HG02852 (cell line): ENCODE results near the gene CAVIN1.
A peak's percentile ranks its signal among the peaks of the same experiment; 100 is the strongest.
"Not testable (repeated sequence)": the region's sequence is repeated elsewhere in the genome, so short reads cannot be mapped to it uniquely, and the experiment has no call there.

Experiments used
- ATAC-seq: cut with Tn5 transposase; IDR thresholded peaks from one replicate; pipeline ENCODE4 v1.9.1; 2021; ENCODE audit warnings: mild to moderate bottlenecking, moderate library complexity; ENCODE audit not compliant: unreplicated experiment

Gene CAVIN1, protein sequence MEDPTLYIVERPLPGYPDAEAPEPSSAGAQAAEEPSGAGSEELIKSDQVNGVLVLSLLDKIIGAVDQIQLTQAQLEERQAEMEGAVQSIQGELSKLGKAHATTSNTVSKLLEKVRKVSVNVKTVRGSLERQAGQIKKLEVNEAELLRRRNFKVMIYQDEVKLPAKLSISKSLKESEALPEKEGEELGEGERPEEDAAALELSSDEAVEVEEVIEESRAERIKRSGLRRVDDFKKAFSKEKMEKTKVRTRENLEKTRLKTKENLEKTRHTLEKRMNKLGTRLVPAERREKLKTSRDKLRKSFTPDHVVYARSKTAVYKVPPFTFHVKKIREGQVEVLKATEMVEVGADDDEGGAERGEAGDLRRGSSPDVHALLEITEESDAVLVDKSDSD

DNA sequence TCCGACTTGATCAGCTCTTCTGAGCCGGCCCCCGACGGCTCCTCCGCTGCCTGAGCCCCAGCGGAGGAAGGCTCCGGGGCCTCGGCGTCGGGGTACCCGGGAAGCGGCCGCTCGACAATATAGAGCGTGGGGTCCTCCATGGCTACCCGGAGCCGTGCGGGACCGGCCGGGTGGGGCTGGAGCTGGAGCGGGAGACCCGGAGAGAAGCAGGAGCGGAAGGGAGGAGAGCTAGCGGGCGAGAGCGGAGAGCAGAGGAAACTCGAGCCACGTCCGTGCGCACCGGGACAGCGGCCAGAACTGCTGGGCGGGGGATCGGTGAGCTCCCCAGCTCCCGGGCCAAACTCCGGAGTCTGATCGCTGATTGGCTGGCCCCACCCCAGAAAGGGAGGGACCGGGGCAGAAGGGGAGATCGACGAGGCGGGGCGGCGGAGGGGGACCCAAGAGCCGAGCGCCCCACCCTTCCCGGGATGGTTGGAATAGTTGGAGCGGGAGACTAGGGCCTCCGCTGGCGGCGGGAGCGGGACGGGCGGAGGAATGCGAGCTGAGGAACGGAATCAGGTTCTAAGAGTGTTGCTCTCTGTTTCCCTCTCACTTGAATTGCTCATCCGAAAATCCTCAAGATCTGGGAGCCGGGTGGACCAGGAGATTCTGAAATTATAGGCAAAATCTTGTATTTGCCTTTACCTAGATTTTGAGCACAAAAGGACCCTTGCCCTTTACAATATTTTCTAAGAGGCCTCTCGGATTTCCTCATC, at the start of gene CAVIN1:
Gene CAVIN1 (minus strand): TSS at position 299 of the 755 bp plus-strand sequence. CDS start 159 bp downstream, at position 140.
- ATAC-seq = no peak

DNA sequence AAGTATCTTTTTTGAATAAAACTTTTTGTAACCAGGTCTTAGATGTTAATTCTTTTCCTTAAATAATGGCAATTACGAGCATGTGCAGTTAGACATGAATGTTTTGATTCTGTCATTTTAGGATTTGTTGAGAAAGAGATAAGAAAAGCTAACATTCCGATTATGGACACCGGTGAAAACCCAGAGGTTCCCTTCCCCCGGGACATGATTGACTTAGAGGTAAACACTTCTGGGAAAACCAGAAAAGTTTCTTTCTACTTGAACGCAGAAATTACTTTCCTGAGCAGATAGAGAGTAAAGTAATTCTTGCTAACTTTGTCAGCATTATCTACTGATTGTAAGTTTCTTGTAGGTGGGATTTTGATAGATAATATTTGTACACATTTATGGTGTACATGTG, 44.8 kb upstream of the CAVIN1 start:
- ATAC-seq = no peak

DNA sequence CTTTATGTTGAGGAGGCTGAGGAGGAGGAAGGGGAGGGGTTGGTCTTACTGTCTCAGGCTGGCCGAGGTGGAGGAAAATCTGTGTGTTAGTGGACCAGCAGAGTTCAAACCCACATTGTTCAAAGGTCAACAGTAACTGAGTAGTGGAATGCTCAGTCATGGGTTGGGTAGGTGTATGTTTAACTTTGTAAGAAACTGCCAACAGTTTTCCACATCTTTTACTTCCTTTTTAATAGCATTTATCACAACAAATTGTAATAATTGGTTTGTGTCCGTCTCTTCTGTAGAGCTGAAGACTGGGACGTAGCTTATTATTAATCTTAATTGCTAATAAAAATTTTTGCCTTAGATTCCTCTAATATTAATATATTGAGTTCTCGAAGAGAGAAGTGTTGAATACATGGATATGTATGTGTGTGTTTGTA, 40.9 kb upstream of the CAVIN1 start:
- ATAC-seq = no peak

DNA sequence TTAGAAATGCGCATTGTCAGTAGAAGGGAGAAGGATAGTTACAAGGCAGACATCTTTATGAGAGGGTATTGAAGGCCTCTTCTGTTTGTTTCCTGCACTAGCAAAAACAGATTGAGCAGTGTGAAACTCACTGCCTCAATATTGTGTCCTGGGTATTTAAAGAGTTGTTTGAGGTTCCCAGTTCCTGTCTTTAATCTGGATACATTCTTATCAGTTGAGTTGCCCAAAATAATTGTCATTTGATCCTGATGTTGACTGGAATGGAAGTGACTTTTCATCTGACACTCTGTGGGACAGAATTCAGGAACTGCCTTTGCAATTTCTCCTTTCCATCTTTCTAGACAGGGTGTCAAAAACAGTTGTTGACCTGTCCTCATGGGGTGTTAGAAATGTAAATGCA, 37.3 kb upstream of the CAVIN1 start:
- ATAC-seq = no peak

DNA sequence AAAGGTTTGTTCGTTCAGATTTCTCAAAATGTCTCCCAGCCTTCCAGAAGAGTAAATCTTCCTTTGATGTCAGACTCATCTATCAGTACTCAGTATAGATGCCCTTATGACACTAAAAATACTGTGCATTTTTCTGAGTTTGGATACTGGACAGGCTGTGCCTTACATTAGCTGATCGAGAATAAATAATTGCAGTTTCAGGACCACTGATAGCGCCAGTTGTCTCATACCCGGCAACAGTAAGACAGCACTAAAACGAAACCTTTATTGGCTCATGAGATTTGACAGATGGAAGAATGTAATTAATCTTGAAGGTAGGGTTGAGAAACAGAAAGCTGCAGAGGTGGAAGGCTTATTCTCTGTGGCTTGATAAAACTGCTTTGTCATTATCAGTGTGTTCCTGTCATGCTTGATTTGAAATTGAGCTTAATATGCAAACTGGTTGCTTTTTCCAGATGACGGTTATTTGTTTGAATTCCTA, 36.8 kb upstream of the CAVIN1 start:
- no peak for ATAC-seq

DNA sequence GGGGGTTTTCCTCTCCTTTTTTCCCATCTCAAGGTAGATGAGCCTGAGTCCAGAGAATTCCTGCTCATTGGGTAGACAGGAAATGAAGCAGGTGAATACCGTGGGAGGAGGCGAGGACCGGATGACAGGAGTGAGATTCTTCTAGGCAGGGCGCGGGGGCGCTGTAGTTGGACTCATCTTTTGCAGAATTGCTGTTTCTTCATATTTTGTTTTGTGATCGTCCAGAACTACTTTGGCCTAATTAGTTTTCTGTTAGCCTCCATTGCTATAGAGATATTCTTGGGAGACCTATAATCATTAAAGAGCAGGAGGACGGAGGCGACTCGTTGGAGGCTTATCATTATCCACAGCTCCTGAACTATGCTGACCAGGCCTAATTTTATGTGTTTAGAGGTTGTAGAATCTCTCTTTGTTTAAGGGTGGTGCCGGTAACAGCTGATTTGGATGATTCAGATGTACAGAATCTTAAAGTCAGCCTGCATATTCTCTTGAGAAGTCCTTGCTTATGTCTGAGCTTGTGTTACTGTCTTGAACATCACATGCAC, 36.3 kb upstream of the CAVIN1 start:
- ATAC-seq = no peak

DNA sequence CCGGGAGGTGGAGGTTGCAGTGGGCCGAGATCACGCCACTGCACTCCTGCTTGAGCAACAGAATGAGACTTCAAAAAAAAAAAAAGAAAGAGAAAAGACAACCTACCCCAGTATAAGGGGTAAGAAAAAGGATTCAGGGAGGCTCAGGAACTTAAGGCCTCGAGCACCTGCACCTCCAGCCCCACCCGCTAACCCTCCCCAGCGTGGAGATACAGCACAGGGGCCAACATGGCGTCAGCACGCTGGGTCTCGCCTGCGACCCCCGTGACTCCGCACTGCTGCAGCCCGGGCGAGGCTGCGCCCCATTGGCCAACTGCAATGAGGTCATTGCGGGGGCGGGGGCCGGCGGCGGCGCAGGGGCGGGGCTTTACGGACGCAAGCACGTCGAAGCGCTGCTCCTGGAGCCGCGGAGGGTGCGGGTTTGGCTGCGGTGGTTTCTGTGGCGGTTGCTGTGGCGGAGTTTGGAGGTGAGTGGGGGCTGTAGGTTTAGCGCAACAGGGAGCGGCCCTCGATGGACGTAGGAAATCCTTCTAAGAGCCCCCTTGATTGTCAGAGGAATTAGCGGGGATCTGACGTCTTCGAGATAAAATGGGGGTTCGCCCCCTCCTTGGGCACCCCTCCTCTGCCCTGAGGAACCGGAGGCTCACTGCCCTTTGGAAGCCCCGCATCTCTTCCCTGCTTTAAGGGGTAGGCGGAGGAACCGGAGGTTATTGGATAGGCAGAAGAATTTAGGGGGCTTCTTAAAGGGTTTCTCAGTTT, 35.6 kb upstream of the CAVIN1 start, which contains the start of gene ATP6V0A1:
Gene ATP6V0A1 (plus strand): TSS at position 382 of the 759 bp plus-strand sequence. CDS start 2,017 bp downstream, outside the sequence.
- ATAC-seq = peak; percentile 64

DNA sequence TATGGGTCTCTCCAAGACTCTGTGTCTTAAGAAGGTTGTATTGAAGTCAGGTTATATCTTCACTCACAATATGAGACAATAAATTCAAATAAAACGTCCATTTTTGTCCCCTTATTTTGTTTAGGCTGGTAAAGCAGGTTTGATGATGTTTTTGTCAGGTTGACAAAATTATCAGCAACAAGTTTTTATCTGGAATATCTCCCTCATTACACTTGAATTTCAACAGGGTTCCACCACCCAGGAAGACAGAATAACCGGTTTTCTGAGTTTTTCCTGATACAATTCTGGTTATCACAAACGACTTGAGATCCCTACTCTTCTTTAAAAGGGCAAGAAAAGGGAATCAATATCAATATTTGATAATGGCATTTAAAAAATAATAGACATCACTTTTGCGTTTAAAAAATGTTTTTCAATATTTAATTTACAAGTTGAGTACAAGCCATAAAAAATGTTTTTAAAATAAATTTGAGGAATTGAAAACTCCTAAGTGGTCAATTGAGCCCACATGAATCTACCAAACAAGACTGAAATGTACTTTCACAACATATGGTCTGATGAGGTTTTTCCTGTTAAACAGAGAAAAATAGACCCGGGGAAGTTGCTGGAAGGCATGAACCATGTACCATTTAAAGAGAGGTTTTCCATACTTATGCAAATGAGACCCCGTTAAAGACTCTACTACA, 34.2 kb upstream of the CAVIN1 start:
- no peak for ATAC-seq

DNA sequence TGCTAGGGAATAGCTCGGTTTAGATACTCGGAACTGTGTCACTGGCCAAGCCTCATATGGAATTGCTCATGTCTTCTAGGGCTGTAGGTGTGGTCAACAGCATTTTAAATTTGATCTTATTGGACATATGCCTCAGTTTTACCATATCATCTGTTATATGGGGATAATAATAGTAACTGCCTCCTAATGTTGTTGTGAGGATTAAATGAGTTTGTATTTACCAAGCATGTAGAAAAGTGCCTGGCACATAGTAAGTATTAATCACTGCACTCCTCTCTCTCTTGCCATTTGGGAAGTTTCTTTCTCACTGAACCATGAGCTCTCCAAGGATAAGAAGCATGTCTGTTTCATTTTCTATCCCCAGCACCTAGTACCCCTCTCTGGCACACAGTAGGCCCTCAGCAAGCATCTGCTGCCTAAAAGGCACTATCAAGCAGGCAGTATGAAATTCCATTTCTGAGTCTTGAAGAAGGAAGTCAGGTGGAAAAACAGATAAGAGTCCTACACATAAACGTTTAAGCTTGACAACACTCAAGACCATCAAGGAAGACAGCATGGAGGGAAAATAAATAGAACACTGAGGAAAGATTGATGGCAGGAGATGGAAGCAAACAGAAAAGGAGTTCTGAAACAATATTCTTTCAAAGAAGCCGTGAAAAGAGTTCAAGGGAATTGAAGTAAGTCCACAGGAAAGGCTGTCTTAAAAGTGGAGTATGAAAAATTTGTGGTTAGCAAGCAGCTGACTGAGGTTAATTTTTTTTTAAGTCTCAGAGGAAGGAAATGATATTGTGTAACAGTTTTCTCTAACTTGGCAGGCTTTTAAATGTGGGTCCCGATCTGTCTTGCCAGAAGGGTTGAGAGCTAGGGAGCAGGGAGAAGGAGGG, 33.4 kb upstream of the CAVIN1 start:
- no peak for ATAC-seq

DNA sequence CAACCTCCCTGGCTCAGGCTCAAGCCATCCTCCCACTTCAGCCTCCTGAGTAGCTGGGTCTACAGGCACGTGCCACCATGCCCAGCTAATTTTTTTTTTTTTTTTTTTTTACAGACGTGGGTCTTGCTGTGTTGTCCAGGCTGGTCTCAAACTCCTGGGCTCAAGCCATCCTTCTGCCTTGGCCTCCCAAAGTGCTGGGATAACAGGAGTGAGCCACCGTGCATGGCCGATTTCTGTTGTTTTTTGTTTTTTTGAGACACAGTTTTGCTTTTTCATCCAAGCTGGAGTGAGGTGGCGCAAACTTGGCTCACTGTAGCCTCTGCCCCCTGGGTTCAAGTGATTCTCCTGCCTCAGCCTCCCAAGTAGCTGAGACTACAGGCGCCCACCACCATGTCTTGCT, 31.9 kb upstream of the CAVIN1 start:
- not testable (repeated sequence) for ATAC-seq

DNA sequence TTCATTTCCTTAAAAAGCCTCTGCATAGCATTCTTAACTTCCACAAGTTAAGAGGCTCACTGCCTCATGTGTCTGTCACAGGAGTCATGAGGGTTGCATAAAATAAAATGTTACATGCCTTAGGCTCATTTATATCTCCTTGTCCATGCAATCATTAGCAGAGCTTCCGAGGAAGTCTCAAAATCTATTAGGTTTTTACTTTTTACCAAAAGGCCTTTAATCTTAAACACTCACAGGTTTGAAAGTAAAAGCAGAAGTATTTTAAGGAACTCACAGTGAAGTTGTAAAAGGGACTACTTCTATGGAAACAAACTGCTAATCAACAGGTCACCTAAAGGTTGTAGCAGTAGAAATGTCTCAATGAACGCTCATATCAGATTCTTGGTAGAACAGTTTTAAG, 30.4 kb upstream of the CAVIN1 start:
- no peak for ATAC-seq

DNA sequence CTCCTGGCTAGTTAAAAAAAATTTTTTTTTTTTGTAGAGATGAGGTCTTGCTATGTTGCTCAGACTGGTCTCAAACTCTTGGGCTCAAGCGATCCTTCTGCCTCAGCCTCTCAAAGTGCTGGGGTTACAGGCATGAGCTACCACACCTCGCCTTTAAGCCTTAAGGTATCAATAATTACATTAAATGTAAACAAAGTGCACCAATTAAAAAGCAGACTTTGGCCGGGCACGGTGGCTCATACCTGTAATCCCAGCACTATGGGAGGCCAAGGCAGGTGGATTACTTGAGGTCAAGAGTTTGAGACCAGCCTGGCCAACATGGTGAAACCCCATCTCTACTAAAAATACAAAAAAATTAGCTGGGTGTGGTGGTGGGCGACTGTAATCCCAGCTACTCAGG, 28.2 kb upstream of the CAVIN1 start:
- ATAC-seq = not testable (repeated sequence)

DNA sequence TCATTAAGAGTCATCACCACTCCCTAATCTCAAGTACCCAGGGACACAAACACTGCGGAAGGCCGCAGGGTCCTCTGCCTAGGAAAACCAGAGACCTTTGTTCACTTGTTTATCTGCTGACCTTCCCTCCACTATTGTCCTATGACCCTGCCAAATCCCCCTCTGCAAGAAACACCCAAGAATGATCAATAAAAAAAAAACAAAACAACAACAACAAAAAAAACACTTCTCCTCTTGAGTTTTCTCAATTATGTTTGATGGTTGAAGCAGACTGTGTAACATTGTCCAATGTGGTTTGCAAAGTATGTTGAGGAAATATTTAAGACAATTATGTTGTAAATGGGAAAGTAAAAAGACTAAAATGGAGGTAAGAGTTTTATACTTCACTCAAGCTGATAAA, 26.8 kb upstream of the CAVIN1 start:
- not testable (repeated sequence) for ATAC-seq

DNA sequence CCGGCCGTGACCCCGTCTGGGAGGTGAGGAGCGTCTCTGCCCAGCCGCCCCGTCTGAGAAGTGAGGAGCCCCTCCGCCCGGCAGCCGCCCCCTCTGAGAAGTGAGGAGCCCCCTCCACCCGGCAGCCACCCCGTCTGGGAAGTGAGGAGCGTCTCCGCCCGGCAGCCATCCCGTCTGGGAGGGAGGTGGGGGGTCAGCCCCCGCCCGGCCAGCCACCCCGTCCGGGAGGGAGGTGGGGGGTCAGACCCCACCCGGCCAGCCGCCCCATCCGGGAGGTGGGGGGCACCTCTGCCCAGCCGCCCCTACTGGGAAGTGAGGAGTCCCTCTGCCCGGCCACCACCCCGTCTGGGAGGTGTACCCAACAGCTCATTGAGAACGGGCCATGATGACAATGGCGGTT, 26.1 kb upstream of the CAVIN1 start:
- ATAC-seq = not testable (repeated sequence)

DNA sequence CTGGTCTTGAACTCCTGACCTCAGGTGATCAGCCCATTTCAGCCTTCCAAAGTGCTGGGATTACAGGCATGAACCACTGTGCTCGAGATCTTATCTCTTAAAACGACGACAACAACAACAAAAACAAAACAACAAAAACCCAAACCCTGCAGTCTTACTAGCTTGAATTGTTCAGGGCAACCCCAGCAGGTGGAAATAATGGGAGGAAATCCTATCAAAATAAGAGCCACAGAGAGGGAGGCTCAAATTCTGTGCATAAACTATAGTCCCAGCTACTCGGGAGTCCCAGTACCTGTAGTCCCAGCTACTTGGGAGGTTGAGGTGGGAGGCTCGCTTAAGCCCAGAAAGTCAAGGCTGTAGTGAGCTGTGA, 19.1 kb upstream of the CAVIN1 start:
- ATAC-seq = no peak

DNA sequence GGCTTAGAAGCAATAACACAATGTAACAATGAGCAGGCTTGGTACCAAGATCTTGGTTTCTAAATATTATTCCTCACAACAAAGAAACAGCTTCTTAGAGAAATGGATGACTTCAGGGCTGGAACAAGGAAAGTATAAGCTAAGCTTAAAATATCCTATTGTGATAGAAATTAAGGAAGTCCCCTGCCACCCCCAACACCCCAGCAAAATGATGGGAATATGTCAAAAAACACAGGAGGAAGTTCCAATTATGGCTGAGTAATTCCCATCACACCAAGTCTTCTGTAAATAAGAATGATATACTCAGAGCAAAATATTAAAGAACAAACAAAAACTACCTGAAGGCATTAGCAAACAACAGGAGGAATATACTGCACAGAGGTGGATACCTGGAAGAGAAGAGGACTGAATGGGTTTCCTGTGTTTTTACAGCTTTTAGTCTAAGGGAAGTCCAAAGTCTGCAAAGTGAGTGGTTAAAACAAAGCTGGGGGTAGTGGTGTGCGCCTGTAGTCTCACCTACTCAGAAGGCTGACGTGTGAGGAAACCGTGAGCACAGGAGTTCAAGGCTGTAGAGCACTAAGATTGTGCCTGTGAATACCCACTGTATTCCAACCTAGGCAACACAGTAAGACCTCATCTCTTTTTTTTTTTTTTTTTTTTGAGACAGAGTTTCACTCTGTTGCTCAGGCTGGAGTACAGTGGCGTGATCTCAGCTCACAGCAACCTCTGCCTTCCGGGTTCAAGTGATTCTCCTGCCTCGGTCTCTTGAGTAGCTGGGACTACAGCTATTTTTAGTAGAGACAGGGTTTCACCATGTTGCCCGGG, 18.5 kb upstream of the CAVIN1 start:
- ATAC-seq = no peak

DNA sequence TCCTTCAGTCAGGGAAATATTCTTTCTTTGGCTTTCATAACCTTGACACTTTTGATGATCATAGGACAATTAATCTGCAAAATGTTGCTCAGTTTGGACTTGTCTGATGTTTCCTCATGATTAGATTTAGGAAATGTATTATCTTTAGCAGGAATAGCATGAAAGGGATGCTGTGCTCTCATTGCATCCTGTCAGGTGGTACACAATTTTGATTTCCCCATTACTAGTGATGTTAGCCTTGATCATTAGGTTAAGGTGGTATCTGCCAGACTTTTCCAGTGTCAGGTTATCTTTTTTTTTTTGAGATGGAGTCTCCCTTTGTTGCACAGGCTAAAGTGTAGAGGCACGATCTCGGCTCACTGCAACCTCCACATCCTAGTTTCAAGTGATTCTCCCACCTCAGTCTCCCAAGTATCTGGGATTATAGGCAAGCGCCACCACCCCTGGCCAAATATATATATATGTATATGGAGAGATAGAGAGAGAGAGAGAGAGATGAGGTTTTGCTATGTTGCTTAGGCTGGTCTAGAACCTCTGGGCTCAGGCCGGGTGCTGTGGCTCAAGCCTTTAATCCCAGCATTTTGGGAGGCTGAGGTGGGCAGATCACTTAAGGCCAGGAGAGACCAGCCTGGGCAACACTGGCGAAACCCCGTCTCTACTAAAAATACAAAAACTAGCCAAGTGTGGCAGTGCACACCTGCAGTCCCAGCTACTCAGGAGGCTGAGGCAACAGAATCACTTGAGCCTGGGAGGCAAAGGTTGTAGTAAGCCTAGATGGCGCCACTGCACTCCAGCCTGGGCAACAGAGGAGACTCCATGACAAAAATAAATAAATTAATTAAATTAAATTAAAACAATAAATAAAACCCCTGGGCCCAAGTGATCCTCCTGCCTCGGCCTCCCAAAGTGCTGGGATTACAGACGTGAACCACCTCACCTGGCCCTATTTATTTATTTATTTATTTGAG, 15.8 kb upstream of the CAVIN1 start:
- ATAC-seq = no peak
